Stimulated activated CD8-positive, alpha-beta memory T cell treated with anti-CD3 and anti-CD28 coated beads, Interleukin-7, amount 100 ng/mL, for 4 hours (primary cell): Measurements from ENCODE around the gene NRG2.

Experiments used
- DNase-seq, 2 donors: peaks; one replicate each; pipeline ENCODE4 v3.0.0-alpha.2; 2020; ENCODE audit warnings: low read depth in 2 of 2

NRG2 gene

DNA sequence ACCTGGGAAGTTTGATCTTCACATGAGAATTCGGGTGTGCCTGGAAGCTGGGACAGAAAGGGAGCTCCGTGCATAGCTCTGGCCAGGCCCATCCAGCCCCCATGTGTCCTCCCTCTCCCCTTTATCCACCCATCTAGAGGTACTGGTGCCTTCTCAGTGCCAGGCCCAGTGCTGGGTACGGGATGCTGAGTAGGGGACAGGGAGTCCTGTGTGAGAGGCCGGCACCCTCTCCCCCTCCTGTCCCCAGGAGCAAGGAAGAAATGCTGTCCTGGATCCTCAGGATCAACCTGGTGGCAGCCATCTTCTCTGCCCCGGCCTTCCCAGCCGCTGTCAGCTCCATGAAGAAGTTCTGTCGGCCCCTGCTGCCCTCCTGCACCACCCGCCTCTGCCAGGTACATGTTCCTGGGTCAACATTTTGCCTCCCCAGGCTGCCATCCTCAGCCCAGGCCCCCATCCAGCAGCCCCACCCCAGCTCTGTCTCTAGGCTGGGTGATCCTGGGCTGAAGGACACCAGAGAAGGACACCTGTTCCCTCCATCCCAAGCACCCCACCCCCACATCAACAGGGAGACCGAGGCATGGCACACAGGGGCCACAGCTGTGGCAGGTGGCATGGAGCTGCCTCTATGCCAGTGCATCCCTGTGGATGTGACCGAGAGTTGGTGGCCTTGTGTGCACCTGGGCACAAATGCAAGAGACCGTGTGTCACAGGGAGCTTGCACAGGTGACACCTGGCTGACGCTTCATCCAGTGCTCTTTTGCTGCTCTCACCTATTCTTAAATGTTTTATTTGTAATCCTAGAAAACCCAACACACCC, 204.5 kb downstream of the NRG2 start:
- no peak for DNase-seq

DNA sequence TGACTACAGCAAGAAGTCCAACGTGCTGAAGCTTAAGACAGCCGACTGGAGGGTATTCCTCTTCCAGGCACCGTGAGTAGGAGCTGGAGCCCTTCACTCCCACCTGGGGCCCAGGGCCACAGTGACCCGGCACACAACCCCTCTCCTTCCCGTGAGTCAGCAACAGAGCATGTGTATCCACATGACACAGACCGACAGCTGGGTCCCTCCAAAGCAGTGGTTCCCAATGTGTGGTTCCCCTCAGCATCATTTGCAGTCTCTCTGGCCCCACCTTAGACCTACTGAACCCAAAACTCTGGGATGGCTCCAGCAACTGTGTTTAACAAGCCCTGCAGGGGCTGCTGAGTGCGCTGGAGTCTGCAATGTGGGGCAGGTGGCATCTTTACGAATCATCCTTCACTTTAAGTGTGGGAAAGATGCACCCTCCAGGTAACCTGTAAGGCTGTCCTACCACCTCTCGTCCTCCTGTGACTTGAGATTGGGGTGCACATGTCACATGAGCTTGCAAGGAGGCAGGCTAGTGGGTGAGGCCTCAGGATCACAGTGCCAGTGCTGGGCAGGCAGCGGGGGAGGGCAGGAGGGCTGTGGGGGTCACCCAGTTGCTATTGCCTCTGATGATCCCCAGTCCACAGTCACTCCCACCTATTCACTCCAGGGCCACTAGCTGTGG, 205.3 kb downstream of the NRG2 start:
- DNase-seq: no peak

DNA sequence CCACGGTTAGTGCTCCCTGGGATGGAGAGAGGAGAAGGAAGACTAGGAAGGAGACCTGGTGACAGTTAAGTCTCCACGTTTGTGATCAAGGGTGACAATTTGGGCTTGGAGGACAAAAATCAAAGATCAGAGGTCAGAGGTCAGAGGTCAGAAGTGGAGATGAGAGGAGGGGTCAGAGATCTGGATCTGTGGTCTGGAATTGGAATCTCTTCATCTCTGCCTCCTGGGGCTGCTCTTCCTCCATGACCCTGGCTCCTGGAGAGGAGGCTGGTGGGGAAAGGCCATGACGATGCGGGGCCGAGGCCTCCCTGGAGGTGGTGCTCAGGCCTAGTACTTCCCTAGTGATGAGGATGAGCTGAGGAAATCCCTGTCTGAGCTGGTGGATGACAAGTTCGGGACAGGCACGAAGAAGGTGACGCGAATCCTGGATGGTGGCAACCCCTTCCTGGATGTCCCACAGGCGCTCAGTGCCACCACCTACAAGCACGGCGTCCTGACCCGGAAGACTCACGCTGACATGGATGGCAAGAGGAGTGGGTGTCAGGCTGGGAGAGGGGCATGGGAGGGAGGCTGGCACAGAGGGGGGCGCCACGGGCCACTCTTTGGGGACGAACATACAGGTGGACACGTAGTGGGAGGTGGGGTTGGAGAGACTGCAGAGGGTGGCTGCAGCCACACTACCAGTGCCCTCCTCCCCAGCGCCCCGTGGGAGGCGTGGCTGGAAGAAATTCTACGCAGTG, 206.5 kb downstream of the NRG2 start:
- no peak for DNase-seq

DNA sequence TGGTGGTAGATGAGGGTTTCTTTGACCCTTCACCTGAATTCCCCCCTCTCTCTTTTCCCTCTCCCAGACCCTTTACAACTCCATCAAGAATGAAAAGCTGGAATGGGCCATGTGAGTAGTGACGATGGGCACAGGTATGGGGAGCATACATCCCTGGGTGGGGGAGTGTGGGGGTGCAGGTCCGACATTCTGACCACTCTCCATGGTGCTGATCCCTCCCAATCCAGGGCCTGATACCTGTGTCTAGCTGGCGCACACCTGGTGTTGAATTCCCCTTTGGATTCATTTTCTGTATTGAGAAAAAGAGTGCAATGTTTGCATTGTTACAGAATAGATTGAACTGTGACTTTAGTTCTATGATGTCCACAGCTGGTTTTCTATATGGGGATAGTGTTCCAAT, 207.4 kb downstream of the NRG2 start:
- DNase-seq: no peak

DNA sequence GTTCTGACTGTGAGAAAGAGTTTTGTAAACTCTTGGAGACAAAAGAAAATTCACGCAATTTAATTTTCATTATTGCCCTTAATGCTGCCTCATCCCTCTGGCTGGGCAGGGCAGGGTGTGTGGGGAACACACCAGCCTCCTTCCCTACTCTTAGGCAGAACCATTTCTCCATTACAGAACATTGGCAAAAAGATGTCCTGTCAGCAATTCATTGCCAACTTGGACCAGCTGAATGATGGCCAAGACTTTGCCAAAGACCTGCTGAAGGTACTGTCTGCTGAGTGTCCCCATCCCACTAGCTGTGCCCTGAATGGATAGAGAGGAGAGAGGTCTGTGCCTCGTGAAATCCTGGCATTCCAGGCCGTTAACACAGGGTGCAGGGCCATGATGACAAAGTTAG, 209.6 kb downstream of the NRG2 start:
- DNase-seq: no peak

DNA sequence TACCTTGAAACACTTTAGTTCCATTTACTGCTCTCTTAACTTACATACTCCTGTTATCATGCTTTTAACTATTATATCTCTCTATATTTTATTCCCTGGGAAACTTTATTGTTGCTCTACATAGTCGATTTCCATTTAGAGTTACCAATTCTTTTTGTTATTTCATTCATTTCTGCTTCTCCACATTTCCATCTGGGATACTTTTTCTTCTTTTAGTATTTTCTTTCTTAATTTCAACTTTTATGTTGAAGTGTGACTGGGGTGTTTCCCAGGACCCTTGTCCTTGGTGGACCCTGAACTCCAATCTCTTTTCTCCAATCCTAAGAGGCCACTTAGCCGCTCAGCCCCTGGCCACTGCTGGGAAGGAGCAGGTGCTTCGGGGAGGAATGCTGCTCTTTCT, 211.5 kb downstream of the NRG2 start:
- DNase-seq: no peak

DNA sequence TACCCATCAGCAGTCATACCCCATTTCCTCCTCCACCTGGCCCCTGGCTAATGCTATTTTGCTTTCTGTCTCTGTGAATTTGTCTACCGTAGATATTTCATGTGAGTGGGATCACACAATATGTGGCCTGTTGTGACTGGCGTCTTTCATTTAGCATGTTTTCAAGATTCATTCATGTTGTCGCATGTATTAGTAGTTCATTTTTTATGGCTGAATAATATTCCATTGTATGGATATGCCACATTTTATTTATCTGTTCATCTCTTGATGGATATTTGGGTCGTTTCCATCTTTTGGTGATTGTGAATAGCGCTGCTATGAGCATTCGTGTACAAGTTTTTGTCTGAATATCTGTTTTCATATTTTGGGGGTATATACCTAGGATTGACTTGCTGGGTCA, 213.6 kb downstream of the NRG2 start:
- no peak for DNase-seq

DNA sequence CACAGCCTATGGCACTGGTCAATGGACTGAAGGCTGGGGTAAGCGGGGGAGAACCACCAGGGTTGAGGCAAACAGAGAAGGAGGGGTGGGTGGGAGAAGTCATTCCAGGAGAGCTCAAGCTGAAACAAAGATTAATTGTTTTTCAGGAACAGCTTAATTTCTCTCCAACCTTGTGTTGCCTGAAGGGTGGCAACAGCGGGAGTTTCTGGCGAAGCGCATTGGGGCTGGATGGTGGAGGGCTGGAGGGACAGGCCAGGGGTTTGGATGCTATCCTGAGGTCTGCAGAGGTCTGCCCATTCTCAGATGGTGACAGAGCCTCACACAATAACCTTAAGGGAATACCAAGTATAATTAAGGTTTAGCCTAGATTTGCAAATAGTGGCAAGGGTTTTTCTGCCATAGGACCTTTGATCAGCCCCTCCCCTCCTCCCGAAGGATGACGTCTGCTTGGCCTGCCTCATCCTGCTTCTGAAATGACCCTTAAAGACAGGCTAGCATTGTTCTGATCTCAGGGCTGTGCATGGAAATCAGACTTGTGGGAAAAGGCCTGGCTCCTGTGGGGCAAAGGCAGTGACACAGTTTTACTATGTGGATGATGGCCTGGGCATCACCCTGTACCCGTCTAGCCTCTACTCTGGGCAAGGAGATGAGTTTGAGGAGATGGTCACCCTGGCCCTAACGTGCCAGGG, 214.7 kb downstream of the NRG2 start:
- no peak for DNase-seq

DNA sequence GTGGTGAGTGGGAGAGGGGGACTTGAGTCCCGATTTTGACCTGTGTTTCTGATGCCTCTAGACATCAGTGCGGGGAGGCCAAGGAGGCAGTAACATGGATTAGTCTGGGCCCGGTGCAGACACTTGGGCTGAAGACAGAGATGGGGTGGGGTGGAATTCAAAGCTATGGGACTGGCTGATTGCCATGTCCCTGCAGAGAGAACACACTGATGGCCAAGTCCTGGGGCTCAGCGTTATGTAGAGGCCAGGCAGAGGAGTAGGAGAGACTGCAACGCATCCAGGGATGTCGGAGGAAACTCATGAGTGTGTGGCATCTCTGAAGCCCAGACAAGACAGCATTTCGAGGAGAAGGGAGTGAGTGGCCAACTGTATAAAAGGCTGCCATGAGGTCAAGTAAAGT, 217.4 kb downstream of the NRG2 start:
- no peak for DNase-seq

DNA sequence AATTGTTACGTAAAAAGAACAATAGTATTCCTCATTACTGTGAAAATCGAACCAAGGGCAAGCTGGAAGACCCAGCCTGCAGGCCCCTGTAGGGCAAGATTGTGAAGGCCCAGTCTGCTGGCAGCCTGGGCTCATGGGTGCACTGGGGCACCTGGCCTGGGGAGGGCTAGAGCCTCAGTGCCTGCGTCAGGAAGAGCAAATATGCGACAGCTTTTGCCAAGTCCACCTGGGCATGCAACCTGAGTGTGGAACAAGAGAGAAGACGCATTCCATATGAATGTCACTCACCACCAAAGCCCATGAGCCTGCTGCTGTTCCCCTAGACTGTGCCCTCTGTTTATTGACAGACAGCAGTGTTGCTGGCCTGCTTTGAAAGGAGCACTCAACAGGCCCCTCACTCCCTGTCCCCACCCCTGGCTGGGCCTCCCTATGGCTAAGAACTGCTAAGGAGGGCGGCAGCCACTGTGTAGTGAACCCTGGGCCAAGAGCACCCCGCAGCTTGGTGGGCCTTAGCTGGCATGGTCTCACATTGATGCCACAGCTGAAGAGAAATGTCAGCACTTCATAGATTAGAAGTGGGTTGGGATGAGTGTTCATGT, 219.2 kb downstream of the NRG2 start:
- DNase-seq: no peak

DNA sequence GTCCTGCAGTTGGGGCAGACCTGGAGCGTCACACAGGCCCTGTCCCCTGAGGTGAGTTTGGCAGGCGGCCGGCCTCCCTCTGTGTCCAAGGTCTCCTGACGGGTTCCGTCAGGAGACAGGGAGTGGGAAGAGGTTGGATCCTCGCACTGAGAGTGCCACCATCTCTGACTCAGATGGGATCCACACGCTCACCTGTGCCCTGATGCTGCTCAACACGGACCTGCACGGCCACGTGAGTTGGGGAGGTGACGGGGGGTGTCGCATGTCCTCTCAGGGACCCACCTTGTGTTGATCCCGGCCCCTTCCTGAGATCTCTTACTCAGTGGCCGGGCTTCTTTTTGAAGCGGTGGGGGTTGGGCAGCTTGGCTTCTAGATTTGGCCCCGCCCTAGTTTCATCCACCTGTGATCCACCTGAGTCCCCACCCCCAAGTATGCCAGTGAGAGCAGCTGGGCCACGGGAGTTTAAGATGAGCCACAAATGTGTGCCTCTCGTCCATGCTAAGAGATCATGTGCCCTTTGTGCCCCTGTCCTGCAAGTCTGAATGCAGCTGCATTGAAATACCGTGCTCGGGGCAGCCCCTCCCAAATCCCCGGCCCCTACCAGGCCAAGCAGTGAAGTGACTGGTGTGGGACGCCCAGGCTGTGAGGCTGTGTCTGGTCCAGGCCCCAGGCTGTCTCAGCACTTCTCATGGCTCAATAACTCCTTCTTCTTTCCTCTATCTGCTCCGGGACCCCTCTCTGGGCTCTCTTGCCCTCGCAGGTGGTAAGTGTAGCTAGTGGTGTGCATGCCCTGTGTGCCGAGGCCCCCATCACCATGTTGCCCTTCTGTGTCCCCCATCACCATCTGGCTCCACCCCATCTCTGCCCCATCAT, 220.3 kb downstream of the NRG2 start:
- DNase-seq: no peak

DNA sequence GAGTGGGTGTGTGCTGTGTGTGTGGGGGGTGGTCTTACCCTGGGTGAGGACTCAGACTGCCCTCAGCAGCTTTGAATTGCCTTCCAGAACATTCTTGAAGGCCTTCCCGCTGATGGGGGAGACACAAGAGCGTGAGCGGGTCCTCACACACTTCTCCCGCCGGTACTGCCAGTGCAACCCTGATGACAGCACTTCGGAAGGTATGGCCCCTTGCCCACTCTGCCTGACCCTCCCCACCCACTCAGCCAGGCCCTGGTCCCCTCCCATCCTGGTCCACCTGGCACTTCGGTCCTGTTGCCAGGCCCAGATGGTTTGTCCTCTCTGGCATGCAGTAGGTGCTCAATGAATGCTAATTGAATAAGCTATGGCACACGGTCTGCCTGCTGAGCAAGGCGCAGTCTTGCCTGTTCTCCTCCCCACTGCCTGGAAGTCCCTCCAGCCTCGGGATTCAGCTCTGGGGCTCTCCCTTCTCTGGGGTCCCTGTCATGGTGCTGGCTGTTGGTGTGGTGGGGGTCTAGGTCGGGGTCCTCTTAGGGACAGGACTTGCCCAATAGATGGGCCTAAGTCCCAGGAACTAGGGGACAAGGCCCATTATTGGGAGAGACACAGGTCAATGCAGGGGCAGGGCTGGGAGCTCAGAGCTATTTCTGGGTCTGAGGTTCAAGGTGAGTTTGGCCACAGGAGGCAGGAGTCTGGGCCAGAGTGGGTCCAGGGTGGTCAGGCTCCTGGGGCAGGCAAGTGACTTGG, 221.1 kb downstream of the NRG2 start:
- DNase-seq: no peak

DNA sequence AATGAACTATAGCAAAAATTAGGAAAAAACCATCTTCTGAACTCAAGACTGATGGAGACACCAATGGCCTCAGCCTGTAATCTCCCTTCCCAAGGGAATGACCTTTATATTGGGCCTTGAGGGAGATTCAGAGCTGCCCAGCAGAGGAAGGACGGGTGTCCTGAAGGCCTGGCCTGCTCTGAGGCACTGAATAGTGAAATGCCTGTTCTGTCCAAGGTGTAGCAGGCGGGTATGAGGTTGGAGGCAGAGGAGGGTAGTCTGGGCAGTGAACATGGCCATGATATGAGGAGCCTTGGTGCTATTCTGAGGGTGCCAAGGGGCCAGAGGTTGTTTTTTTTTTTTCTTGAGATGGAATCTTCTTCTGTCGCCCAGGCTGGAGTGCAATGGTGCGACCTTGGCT, 222.5 kb downstream of the NRG2 start:
- DNase-seq: no peak

DNA sequence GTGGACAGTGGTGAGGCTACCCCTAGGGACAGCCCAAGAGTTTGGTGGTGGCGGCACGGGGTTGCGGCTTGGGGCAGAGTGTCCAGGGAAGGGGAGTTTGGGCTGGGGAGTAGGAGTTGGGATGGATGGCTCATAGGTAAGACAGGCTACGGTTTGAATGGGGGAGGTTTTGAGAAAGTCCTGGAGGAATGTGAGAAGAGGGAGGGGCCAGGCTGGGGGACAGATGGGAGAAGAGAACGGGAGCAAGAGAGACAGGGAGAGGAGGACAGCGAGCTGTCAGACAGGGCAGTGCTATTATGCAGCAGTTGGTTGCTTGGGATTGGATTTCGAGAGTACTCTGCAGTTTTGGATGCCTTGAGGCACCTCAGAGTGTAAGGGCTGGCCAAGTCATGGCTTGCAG, 223.0 kb downstream of the NRG2 start:
- DNase-seq: no peak

DNA sequence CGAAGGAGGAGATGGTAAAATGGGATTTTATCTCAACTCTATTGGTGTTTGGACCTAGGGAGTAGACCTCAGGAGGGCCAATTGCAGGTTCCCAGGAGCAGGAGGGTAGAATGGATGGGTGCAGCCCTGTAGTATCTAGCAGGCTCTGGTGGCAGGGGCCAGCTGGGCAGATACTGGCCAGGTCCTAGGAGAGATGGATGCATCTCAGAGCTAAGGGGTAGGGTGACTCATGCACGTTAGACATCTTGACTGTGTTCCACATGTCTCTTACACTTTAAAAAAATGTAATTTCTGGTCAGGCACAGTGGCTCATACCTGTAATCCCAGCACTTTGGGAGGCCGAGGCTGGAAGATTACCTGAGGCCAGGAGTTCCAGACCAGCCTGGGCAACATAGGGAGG, 225.1 kb downstream of the NRG2 start:
- DNase-seq: no peak

DNA sequence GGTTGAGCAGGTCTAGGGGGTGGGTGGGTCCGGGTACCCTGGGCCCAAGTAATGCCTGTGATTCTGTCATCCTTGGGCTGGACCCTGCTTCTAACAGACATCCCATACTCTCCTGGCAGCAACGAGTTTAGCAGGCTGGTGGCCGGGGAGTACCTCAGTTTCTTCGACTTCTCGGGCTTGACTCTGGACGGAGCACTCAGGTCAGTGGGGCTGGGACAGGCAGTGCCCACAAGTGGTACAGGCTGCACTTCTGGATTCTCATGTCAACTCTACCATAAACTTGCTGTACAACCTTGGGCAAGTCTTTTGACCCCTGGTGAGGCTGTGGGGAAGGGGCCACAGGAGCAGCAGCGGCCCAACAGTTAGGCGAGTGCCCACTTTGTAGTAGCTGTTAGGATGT, 225.7 kb downstream of the NRG2 start:
- DNase-seq: no peak

DNA sequence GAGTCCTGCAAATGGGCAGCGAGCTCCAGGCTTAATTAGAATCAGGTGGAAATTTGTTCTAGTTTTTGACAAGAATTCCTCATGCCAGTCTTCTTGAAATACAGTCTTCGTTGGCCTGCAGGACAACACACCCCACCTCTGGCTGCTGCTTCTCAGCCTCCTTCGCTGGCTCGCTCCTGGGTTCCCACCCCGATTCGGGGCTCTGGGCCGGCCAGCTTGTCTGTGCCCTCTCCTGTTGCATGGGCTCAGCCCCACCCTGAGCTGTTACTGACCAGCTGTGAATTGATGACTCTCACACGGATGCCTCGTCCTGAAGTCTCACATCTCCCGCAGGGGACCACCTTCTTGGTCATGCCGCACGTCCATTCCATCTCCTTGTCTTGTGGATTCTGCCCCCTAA, 226.5 kb downstream of the NRG2 start:
- DNase-seq: no peak

DNA sequence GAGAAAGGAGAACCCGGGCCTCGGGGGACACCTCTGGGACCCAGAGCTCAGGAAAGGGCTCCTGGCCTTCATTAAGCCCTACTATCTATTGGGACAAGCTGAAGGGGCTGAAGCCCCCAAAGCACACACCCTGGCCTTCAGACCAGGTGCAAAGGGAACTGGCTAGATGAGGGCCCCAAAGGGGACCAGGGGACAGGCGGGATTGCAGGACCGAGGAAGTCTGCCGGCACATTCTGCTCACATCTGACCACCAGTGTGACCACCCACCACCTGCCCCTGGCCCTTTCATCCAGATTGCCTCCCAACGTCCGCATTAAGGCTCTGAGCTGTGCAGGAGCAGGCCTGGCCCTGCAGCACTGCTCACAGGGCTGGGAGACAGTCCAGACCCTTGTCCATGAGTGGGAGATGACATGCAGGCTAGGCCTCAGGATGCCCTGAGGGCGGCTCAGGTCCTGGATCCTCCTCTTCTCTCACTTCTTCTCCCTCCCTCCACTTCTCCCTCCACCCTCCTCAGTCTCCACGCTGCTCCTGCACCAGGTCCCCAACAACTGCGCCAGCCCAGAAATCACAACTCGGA, 228.3 kb downstream of the NRG2 start:
- no peak for DNase-seq

DNA sequence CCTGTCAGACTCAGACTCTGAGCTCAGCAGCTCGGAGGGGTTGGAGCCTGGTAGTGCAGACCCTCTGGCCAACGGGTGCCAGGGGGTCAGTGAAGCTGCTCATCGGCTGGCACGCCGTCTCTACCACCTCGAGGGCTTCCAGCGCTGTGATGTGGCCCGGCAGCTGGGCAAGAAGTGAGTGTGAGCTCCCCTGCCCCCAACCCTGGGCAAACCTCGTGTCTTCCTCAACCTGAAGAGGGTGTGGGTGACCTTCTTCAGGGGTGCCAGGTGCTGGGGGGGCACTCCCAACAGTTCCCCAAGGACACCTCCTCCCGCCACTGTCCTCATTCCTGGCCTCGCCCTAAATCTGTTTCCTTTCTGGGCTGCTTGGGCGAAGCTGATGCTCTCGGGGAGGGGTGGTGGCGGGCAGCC, 228.9 kb downstream of the NRG2 start:
- DNase-seq: no peak
